ENCODE measurements around the gene LMO2.

The LMO2 gene

DNA sequence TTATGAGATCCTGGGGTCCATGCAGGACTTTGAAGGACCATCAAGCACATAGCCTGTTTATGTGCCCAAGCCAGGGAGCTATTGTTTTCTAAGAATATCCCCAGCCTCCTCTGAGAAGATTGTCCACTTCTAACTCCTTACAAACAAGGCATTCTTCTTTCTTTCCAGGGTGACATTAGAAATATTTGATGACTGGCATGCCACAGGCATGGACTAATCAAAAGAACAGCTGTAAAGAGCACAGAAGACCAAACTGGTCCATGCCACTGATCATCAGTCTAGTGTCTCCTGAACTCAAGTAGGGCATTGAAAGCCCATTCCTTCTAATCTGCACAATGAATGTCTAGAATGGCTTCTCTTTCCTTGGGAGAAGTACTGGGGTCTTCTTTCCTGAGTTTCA is 24.9 kb upstream of the LMO2 start:
- no peak for ATAC-seq
- TF ChIP-seq OSR1 (CRISPR knock-in tag; IDR thresholded peaks at IDR 0.05) (no peak), TSHZ2 (CRISPR knock-in tag; IDR thresholded peaks at IDR 0.05) (no peak), ISL1 (CRISPR knock-in tag; IDR thresholded peaks at IDR 0.05) (no peak), ESRRG (CRISPR knock-in tag; IDR thresholded peaks at IDR 0.05) (no peak), ZNF8 (CRISPR knock-in tag; IDR thresholded peaks at IDR 0.05) (no peak), CSRNP3 (CRISPR knock-in tag; IDR thresholded peaks at IDR 0.05) (no peak), PPARA (CRISPR knock-in tag; IDR thresholded peaks at IDR 0.05; ENCODE audit: borderline replicate concordance) (no peak)

DNA sequence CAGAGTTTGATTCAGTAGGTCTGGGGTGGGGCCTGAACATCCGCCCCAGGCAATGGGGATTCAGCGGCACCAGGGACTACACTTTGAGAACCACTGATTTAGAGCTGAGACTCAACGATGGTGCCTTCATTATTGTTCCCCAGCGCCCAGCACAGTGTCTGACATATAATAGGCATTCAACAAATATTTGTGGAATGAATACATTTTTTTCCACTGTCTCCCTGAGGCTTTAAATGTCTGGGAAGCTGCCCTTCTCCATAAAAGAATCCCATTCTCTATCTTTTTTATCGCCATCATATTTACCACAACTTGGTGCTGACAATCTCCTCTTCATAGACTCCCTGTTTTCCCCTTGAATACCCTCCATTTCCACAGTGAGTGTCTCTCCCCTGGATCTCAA is 23.6 kb upstream of the LMO2 start:
- no peak for TF ChIP-seq POU6F1 (CRISPR knock-in tag; IDR thresholded peaks at IDR 0.05; ENCODE audit: borderline replicate concordance, low read depth)
- no peak for TF ChIP-seq OSR1 (CRISPR knock-in tag; IDR thresholded peaks at IDR 0.05)
- TF ChIP-seq TOX (CRISPR knock-in tag; IDR thresholded peaks at IDR 0.05; ENCODE audit: borderline replicate concordance) = no peak
- TF ChIP-seq CSRNP3 (CRISPR knock-in tag; IDR thresholded peaks at IDR 0.05) = no peak
- TF ChIP-seq CSDC2 (CRISPR knock-in tag; IDR thresholded peaks at IDR 0.05) = no peak
- no peak for TF ChIP-seq GLIS3 (CRISPR knock-in tag; IDR thresholded peaks at IDR 0.05)
- no peak for TF ChIP-seq ZFP30 (CRISPR knock-in tag; IDR thresholded peaks at IDR 0.05)
- no peak for TF ChIP-seq ZFP3 (CRISPR knock-in tag; IDR thresholded peaks at IDR 0.05)
- TF ChIP-seq ZNF565 (CRISPR knock-in tag; conservative IDR thresholded peaks at IDR 0.05; ENCODE audit: low read depth) = no peak
- TF ChIP-seq BACH2 (CRISPR knock-in tag; IDR thresholded peaks at IDR 0.05; ENCODE audit: borderline replicate concordance) = no peak

GRCh38 chr11:33913991-33914390 is 22.1 kb upstream of the LMO2 start:
- no peak for ATAC-seq
- TF ChIP-seq, protein P1, sequence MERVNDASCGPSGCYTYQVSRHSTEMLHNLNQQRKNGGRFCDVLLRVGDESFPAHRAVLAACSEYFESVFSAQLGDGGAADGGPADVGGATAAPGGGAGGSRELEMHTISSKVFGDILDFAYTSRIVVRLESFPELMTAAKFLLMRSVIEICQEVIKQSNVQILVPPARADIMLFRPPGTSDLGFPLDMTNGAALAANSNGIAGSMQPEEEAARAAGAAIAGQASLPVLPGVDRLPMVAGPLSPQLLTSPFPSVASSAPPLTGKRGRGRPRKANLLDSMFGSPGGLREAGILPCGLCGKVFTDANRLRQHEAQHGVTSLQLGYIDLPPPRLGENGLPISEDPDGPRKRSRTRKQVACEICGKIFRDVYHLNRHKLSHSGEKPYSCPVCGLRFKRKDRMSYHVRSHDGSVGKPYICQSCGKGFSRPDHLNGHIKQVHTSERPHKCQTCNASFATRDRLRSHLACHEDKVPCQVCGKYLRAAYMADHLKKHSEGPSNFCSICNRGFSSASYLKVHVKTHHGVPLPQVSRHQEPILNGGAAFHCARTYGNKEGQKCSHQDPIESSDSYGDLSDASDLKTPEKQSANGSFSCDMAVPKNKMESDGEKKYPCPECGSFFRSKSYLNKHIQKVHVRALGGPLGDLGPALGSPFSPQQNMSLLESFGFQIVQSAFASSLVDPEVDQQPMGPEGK (CRISPR knock-in tag; IDR thresholded peaks at IDR 0.05; ENCODE audit: borderline replicate concordance) = no peak
- TF ChIP-seq TOX (CRISPR knock-in tag; IDR thresholded peaks at IDR 0.05; ENCODE audit: borderline replicate concordance) (no peak), POU6F1 (CRISPR knock-in tag; IDR thresholded peaks at IDR 0.05; ENCODE audit: borderline replicate concordance, low read depth) (no peak), BACH2 (CRISPR knock-in tag; IDR thresholded peaks at IDR 0.05; ENCODE audit: borderline replicate concordance) (no peak), ZNF70 (CRISPR knock-in tag; IDR thresholded peaks at IDR 0.05) (no peak), ZNF8 (CRISPR knock-in tag; IDR thresholded peaks at IDR 0.05) (no peak), ZNF565 (CRISPR knock-in tag; conservative IDR thresholded peaks at IDR 0.05; ENCODE audit: low read depth) (no peak), OSR1 (CRISPR knock-in tag; IDR thresholded peaks at IDR 0.05) (no peak), ISL1 (CRISPR knock-in tag; IDR thresholded peaks at IDR 0.05) (no peak), CSRNP3 (CRISPR knock-in tag; IDR thresholded peaks at IDR 0.05) (no peak), TSHZ2 (CRISPR knock-in tag; IDR thresholded peaks at IDR 0.05) (no peak), ZC3H10 (CRISPR knock-in tag; IDR thresholded peaks at IDR 0.05) (no peak), CSDC2 (CRISPR knock-in tag; IDR thresholded peaks at IDR 0.05) (no peak), SNAI2 (CRISPR knock-in tag; IDR thresholded peaks at IDR 0.05) (no peak)
- TF ChIP-seq, protein P2, sequence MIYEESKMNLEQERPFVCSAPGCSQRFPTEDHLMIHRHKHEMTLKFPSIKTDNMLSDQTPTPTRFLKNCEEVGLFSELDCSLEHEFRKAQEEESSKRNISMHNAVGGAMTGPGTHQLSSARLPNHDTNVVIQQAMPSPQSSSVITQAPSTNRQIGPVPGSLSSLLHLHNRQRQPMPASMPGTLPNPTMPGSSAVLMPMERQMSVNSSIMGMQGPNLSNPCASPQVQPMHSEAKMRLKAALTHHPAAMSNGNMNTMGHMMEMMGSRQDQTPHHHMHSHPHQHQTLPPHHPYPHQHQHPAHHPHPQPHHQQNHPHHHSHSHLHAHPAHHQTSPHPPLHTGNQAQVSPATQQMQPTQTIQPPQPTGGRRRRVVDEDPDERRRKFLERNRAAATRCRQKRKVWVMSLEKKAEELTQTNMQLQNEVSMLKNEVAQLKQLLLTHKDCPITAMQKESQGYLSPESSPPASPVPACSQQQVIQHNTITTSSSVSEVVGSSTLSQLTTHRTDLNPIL (CRISPR knock-in tag; IDR thresholded peaks at IDR 0.05; ENCODE audit: low read depth) = no peak

More for the DNA sequence above, 23.6 kb upstream of the LMO2 start:
- ATAC-seq = no peak
